Measurements from ENCODE around the gene CCSER1. TPM values are rescaled to one million over a fixed set of nuclear protein-coding genes. Genes with fewer than 3 reads are reported as not detected.
"Not testable (repeated sequence)": the region's sequence is repeated elsewhere in the genome, so short reads cannot be mapped to it uniquely, and the experiment has no call there.

Gene CCSER1
- total RNA-seq, 2 donors from 2014 or later: 11.8 to 12.5 TPM

DNA sequence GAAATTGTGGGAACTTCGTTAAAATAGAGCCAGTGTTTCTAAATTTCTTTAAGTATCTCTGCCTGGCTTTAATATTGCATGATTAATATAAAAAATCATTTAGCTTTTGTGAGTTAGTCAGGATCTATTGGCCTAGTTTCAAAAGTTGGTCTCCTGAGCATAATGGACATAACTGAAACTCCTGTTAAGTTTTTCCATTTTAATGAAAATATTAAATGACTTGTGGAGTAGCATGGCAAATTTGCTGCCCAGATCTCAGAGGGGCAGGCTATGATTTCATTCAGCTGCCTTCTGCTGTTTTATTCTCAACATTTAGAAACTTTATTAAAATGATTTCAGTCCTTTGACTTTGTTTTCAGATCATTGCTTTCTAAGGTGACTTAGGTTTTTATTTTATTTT lies 1213.6 kb downstream of the CCSER1 start:
- no peaks in the 10 kb centered on the region for H3K36me3 ChIP-seq
- TF ChIP-seq, protein P1, sequence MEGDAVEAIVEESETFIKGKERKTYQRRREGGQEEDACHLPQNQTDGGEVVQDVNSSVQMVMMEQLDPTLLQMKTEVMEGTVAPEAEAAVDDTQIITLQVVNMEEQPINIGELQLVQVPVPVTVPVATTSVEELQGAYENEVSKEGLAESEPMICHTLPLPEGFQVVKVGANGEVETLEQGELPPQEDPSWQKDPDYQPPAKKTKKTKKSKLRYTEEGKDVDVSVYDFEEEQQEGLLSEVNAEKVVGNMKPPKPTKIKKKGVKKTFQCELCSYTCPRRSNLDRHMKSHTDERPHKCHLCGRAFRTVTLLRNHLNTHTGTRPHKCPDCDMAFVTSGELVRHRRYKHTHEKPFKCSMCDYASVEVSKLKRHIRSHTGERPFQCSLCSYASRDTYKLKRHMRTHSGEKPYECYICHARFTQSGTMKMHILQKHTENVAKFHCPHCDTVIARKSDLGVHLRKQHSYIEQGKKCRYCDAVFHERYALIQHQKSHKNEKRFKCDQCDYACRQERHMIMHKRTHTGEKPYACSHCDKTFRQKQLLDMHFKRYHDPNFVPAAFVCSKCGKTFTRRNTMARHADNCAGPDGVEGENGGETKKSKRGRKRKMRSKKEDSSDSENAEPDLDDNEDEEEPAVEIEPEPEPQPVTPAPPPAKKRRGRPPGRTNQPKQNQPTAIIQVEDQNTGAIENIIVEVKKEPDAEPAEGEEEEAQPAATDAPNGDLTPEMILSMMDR (IDR thresholded peaks at IDR 0.05): no peak
- no peak for DNase-seq (ENCODE audit: low spot score)

GRCh38 chr4:91345632-91346031 lies 1218.4 kb downstream of the CCSER1 start:
- H3K36me3 ChIP-seq: no peaks in the 10 kb centered on the region
- no peak for DNase-seq (ENCODE audit: low spot score)
- H3K4me1 ChIP-seq: no peaks in the 10 kb centered on the region
- TF ChIP-seq, protein P1 (IDR thresholded peaks at IDR 0.05): no peak
- no peaks in the 10 kb centered on the region for H3K27me3 ChIP-seq
- H3K9me3 ChIP-seq: no peaks in the 10 kb centered on the region
- no peak overlapping the region for H3K27ac ChIP-seq
- H3K4me3 ChIP-seq: no peak overlapping the region

More for the DNA sequence above, 1213.6 kb downstream of the CCSER1 start:
- no peaks in the 10 kb centered on the region for H3K4me1 ChIP-seq
- no peak overlapping the region for H3K27ac ChIP-seq
- H3K4me3 ChIP-seq: no peak overlapping the region
- H3K9me3 ChIP-seq: no peaks in the 10 kb centered on the region
- H3K27me3 ChIP-seq: no peaks in the 10 kb centered on the region

DNA sequence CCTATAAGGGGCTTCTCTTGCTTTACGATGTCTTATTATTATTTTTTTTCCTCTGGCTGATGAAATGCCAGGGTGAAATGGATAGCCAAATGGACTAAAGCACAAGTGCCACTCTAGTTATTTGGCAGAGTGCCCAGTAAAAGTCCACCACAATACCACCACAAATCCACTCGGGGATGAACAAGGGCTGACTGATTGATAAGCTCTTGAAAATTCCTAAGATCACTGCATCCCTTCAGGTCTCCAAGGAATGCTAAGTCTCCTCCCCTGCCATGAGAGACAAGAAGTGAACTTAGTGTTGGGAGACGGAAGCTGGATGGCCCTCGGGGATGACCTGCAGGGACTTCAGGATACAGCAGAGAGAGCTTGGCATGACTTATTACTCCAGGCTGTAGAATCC lies 1229.3 kb downstream of the CCSER1 start:
- not testable (repeated sequence) for H3K4me1 ChIP-seq; H3K27me3 ChIP-seq; H3K9me3 ChIP-seq; DNase-seq (ENCODE audit: low spot score); H3K27ac ChIP-seq; H3K4me3 ChIP-seq; H3K36me3 ChIP-seq

GRCh38 chr4:91358016-91358415 lies 1230.8 kb downstream of the CCSER1 start:
- H3K9me3 ChIP-seq; H3K4me3 ChIP-seq; DNase-seq (ENCODE audit: low spot score); H3K4me1 ChIP-seq; H3K27me3 ChIP-seq; H3K36me3 ChIP-seq; H3K27ac ChIP-seq: not testable (repeated sequence)

DNA sequence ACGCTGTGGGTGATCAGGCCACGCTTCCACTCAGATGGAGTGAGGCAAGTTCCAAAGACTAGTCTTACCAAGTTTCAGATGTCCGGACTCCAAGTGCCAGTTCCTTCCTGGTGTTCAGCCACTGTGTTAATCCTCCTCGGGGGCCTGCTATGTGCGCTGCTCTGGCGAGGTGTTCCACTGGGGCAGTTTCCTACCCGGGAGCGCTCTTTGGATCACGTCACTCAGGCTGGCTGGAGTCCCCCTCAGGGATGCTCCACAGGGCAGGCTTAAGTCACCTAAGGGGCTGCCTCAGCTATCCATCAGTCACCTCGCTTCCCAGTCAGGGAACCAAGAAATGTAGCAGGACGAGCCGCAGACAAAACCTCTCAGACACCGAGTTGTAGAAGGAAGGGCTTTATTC lies 1231.4 kb downstream of the CCSER1 start:
- H3K36me3 ChIP-seq; DNase-seq (ENCODE audit: low spot score): not testable (repeated sequence)

DNA sequence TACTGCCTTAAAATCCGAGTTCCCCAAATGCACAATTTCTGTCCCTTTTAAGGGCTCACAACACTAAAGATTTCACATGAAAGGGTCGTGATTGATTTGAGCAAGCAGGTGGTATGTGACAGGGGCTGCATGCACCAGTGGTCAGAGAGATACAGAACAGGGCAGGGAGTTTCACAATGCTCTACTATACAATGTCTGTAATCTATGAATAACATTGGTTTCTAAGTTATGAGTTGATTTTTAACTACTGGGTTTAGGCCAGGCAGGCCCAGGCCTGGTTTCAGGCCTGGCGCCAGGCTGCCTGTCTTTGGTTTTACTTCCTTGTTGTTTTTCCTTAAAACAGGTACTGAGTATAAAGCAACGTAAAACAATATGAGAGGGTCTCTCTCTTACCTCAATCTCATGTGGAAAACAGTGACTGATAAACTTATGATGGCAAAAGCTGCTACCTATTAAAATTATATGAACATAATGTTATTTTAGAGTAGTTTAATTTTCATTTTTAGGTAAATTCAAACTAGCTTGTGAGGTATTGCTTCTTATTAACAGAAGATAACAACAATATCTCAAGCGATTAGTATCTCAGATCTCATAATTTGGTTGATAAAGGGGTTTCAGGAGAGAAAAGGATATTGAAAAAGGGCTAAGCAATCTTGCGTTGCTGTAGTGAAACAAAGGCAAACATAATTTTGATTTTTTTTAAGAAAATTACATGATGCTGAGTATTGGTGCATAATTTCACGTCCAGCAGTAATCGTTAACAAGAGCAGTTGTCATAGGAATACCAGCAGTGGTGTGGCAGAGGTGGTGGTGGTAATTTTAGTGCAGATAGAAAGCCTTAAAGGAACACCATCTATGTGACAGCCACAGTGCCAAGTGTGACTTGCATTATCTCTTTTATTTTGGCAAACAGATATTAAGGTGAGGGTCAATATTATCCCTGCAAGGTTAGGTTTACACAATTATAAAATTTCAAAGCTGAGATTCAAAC lies 1232.1 kb downstream of the CCSER1 start:
- TF ChIP-seq, protein P1 (IDR thresholded peaks at IDR 0.05): no peak
- no peaks in the 10 kb centered on the region for H3K4me1 ChIP-seq
- no peak for DNase-seq (ENCODE audit: low spot score)
- no peaks in the 10 kb centered on the region for H3K36me3 ChIP-seq
- no peak overlapping the region for H3K27ac ChIP-seq
- H3K9me3 ChIP-seq: no peaks in the 10 kb centered on the region
- no peak overlapping the region for H3K4me3 ChIP-seq
- H3K27me3 ChIP-seq: no peaks in the 10 kb centered on the region

More for the DNA sequence above, 1231.4 kb downstream of the CCSER1 start:
- H3K9me3 ChIP-seq, H3K4me3 ChIP-seq, H3K27me3 ChIP-seq, H3K27ac ChIP-seq, H3K4me1 ChIP-seq: not testable (repeated sequence)

DNA sequence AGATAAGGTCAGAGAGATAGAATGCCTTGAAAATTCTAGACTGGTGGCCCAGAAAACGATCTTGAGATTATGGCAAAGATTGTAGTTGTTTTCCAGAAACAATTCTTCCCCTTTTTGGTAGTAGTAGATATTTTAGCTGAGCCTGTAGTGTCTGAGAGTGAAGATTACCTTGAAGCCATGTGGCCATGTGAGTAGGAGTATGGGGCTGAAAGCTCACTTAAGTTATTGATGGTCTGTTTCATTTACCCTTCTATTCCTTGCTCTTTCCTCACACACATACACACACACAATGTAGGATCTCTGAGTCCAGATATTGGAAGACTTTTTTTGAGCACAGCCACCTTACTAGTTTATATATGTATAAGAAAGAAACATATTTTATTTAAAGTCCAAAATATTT lies 1234.9 kb downstream of the CCSER1 start:
- Histone ChIP-seq H3K27me3 (no peaks in the 10 kb centered on the region), H3K4me3 (no peak overlapping the region), H3K4me1 (no peaks in the 10 kb centered on the region), H3K27ac (no peak overlapping the region), H3K36me3 (no peaks in the 10 kb centered on the region), H3K9me3 (no peaks in the 10 kb centered on the region)
- TF ChIP-seq, protein P1 (IDR thresholded peaks at IDR 0.05): no peak
- no peak for DNase-seq (ENCODE audit: low spot score)
